Ramos (cell line): Measurements from ENCODE around the gene CDYL2.
"Not testable (repeated sequence)": the region's sequence is repeated elsewhere in the genome, so short reads cannot be mapped to it uniquely, and the experiment has no call there.

Experiments used
- in situ Hi-C: fragments of 300-500 bp; cut with MboI; formaldehyde crosslinking; loops from one replicate; pipeline ENCODE4 v1.14.3; 2022; ENCODE audit warnings: low sequenced_read_pairs; ENCODE audit not compliant: unreplicated experiment

The CDYL2 gene

DNA sequence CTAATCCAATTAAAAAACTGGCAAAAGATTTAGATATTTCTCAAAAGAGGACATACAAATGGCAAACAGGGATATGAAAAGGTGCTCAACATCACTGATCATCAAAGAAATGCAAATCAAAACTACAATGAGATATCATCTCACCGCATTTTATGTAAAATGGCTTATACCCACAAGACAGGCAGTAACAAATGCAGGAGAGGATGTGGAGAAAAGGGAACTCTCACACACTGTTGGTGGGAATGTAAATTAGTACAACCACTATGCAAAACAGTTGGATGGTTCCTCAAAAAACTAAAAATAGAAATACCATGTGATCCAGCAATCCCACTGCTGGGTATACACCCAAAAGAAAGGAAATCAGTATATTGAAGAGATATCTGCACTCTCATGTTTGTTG, 154.1 kb downstream of the CDYL2 start:
- in situ Hi-C loops, result not testable (repeated sequence)

DNA sequence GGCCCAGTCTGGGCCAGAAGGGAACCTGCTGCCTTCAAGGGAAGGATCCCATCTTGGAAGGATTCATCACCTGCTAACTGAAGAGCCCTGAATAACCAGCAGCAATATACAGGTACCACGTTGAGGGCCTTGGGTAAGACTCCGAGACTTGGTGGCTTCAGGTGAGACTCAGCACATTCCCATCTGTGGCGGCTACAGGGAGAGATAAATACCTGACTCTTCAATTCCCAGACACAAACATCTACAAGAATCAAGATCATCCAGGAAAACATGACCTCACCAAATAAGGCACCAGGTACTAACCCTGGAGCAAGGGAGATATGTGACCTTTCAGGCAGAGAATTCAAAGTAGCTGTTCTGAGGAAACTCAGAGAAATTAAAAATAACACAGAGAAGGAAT, 164.1 kb downstream of the CDYL2 start:
- in situ Hi-C loops, result no loop called here

- in situ Hi-C loops, result no loop called here
These were observed 164.8 kb downstream of the CDYL2 start for GRCh38 chr16:80639636-80640035.

- in situ Hi-C loops, result no loop called here
These were observed 166.8 kb downstream of the CDYL2 start for GRCh38 chr16:80637621-80638020.

DNA sequence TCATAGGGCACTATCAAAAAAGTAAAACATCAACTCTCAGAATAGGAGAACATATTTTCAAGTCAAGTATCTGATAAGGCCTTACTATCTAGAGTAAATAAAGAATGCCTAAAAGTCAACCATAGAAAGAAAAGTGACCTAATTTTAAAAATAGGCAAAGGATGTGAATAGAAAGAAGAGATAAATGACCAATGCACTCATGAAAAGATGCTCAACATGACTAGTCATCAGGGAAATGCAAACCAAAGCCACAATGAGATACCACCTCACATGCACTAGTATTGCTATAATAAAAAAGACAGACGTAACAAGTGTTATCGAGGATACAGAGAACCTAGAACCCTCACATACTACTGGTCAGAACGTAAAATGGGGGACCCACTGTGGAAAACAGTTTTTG, 172.8 kb downstream of the CDYL2 start:
- in situ Hi-C loops, result no loop called here

DNA sequence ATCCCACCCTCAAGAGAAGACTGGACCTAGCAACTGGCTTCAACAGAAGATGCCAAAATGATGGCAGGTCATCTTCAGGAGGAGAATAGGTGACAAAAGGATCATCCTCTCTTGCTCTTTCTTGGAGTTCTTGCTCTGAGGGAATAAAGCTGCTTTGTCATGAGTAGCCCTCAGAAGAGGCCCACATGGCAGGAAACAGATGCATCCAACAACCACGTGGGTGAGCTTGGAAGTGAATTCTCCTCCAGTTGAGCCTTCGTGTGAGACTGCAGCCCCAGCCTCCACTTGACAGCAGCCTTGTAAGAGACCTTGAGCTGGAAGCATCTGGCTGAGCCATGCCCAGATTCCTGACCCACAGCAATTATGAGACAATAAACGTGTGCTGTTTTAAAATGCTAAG, 176.1 kb downstream of the CDYL2 start:
- in situ Hi-C loops, result no loop called here

DNA sequence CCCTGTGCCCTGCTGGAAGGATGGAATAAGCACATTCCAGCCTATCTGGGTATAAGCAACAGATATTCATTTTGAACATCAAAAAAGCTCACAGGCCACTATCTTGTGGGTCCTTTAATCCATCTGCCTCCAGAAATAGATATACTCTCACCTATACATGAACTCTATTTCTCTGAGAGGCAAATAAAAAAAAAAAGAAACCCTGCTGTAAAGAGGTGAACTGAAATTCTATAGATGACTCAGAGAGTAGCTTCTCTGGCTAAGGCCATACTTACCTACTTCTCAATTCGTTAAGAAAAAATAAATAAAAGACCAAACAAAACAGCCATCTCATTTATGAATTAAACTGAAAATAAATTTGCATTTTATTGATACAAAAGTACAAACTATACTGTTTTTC, 177.3 kb downstream of the CDYL2 start:
- in situ Hi-C loops, result no loop called here

DNA sequence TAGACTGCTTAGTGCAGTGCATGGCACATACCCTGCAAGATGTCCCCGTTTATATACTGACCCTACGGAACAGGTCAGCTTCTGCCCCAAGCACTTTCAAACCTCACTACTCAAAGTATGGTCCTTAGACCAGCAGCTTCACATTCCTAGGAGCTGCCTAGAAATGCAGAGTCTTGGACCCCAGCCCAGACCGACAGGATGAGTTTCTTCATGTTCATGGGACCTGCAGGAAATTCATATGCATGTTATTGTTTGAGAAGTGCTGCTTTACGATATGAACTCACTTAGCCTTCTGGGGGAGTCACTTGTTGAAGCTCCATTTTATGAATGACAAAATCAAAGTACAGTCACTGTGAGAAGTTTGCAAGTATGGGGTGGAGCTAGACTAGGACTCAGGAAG, 181.0 kb downstream of the CDYL2 start:
- in situ Hi-C loops, result no loop called here

DNA sequence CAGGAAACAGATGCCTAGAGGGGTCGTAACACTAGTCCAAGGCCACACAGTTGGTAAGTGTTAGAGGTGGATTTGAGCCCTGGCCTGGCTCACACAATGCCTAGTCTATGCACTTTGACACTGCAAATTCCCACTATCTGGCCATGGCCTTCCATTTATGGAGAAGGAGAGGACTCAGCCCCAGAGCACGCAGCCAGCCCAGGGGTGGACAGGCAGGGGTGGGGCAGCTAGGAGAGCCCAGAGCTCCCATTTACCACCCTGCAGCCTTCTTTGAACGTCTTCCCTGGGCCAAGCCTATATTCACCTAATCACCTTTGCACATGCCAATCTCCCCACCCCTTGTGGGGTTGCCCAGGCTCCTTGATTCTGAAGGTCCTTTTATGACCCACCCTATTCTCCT, 182.4 kb downstream of the CDYL2 start:
- in situ Hi-C loops, result no loop called here

DNA sequence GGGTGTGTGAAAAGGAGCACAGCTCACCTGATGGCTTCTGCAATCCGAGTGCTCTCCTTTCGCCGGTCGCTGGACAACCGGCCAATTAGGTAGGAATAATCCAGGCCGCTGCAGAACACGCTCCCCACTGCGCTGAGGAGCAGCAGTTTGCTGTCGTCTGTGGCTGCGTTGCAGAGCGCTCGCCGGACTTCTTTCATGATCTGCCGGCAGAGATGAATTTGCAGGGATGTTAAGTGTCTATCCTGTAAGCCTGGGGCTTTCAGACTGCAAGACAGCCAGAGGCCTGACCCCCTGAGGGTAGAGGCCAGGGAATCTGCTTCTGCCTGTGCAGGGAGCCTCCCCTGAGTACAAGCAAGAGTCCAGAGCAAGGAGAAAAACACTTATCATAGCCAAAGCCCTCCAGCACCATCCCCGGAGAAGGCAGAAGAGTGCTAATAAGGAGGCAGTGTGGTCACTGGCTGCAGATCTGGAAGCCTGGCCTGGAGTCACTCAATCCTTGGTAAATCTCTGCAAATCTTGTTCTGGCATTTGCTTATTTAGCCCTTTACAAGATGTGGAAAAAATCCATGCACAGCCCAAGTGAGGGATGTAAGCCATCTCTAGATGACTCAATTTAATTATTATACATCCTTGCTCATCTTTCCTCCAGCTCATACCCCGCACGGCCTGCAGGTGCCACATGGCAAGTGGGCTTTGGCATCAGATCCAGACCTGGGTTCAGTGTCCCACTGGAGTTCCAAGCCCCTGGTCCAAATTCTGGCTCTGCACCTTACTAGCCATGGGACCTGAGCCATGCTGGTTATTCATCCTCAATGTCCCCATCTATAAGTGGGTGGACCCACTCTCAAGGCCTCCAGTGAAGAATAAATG, 183.4 kb downstream of the CDYL2 start:
- in situ Hi-C loops, result no loop called here

DNA sequence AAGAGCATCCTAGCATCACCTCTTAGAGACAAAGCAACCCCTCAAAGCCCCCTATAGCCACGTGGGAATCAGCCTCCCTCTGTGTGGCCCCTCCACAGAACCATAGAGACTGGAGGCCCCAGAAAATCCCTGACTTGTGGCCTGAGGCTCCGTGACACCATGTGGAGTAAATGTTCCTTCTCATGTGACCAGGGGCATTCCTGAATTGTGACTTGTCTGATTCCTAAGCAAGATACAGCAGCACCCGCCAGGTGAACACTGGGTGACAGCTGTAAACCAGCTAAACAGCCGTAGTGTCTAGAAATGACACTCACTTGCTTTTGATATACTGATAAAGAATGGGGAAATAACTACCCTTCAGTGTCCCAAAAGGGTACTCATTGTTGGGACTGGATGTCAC, 184.6 kb downstream of the CDYL2 start:
- in situ Hi-C loops, result no loop called here

DNA sequence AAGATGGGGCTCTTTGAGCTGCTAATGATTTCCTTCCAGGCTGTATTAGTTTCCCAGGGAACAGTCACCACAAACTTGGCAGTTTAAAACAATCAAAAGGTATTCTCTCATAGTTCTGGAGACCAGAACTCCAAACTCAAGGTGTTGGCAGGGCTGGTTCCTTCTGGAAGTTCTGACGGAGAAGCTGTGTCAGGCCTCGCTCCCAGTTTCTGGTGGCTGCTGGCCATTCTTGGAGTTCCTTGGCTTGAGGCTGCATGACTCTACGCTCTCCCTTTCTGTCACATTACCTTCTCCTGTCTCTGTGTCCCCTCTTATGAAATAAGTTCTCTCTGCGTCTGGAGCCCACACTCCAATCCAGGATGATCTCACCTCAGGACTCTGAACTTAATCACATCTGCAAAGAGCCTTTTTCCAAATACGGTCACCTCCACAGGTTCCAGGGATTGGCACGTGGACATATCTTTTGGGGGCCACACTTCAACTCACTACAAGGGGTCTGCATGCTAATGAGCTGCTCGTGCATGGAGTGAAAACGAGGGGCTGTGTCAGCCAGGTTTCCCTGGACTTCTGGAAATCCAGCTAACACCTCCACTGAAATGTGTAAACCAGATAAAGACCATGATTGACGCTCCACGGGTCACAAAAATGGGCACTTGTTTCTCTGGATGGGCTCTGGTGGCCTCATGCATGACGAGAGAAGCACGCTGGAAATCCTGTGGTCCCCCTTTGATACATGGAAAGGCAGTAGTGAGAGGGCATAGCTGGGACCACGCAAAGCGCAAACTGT, 185.3 kb downstream of the CDYL2 start:
- in situ Hi-C loops, result no loop called here

DNA sequence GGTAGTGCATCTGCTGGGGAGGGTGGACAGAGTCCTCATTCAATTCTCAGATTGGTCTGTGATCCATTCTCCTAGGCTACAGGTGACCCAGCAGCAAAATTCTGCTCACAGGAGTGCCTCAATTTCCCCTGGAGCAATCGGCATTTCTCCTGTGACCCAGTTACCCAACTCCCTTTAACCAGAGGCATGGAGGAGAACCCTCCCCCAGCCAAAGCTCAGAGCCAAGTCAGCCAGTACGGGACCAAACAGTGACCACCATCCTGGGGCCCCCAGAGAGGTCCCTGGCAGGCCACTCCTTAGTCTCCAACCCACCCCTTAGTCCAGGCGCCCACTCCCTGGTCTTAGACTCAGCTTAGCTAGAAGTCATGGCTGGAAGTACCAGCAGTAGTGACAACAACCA, 188.0 kb downstream of the CDYL2 start:
- in situ Hi-C loops, result no loop called here

- in situ Hi-C loops, result no loop called here
These were observed 188.7 kb downstream of the CDYL2 start for GRCh38 chr16:80615735-80616134.

DNA sequence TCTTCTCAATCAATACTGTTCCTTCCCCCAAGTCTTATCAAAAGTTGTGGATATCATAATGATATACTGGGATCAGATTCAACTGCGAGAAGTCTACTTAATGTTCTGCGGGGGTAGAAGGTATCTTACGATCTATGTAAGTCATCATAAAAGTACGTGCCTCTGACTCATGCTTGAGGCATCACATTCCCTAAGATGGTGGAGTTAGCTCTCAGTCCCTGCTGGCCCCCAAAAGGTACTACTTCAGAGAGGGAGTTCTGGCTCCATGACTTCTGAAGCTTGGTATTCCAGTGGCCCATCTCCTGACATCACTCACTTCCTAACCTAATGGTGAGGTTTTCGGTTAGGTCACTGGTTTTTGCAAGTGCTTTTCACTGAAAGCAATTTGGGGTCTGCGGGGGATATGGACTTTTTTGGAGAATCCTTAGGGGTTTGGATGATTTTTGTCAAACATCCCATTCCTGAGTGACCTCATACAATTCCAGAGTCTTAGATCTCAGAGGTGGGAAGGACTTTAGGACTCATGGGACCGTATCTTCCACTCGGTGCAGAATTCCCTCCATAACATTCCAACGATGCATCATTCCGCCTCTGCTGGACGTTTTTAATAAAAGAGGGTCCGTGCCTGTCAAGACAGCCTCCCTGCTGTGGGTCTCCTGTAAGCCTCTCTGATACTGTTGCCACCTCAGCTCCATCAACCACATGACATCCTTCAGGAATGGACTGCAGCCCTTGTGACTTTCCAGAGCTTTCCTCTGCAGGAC, 189.3 kb downstream of the CDYL2 start:
- in situ Hi-C loops, result no loop called here

DNA sequence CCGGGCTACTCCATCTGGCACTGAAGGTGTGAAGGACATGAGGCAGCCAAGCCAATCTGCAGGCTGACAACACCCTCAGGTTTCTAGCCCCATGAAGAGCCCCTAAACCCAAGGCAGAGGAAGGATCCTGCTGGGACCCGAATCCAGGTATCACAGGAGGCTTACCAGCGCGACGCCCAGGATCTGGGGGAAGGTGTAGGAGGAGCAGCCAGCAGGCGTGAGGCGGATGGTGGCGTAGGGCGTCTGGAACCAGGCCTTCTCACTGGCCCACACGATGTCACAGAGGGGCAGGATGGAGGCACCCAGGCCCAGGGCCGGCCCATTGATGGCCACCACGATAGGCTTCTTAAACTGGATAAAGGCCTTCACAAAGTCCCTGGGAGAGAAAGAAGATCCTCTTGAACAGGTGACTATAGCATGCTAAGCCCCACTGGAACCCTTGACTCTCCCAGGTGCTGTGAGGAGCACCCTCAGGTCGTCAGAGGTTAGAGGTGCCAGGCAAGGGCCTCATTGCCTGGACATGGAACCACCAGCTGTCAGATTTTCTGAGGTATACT, 191.9 kb downstream of the CDYL2 start:
- in situ Hi-C loops, result no loop called here

DNA sequence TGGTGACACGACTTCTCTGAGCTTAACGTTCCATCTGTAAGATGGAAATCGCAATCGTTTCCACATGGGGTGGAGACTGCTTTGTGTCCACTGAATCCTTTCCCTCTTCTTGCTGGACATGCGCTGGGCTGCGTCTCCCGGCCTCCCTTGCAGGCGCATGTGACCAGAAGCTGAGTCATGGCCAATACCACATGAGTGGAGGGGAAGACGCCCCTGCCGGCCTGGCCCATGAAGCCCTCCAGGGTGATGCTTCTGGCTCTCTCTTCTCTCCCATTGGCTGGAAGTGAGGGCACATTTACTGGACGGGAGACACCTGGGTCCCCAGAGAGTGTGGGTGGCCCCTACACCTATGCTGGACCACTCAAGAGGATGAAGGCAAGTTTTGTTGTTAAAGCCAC, 192.5 kb downstream of the CDYL2 start:
- in situ Hi-C loops, result no loop called here

DNA sequence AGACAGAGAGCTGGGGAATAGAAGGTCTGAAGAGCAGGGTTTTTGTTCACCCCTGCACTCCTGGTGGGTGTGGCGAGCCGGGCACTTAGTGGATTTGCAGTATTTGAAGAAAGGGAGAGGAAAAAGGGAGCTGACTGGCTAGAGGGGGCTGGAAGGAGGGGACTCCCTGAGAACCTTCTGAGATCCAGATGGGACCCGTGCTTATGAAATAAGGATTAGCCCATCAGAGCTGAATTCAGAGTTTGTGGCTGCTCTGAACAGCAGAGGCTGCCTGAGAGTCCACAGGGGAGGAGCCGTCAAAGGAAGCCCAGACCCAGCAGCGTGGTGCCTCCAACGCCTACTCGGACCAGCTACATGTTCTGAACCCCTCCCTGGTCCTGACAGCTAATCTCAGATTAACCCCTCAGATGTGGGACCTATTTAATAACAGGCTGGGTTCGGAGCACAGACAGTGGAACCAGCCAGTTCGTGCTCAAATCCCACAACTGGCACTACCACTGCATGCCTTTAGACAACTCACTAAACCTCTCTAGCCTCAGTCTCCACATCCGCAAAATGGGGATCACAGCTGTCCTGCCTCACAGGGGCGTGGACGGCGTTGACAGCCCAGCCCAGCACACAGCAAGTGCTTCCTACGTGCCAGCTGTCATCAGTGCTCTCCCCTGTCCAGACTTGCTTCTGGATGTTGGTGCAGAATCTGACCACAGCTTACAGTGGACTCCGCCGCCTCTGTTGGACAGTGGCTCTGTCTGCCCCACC, 193.0 kb downstream of the CDYL2 start:
- in situ Hi-C loops, result no loop called here

GRCh38 chr16:80610481-80611156, 193.8 kb downstream of the CDYL2 start:
- in situ Hi-C loops, result no loop called here
